K562 (cell line): ENCODE results near the gene BAG2. TPM values are rescaled to one million over a fixed set of nuclear protein-coding genes. Genes with fewer than 3 reads are reported as not detected.
A peak's percentile ranks its signal among the peaks of the same experiment; 100 is the strongest.

ENCODE experiments used
- BACH1 ChIP-seq: fragments of 200-800 bp; sonication (Bioruptor generic); IDR thresholded peaks from 2 replicates; pipeline ENCODE4 v1.6.1; 2016; ENCODE audit warnings: missing genetic modification characterization, missing compliant biosample characterization
- CBX3 ChIP-seq, 2 experiments: IDR thresholded peaks; 1 replicate in 1 of 2; 2 replicates in 1 of 2; pipeline ENCODE4 v1.6.1; 2012; ENCODE audit warnings: inconsistent platforms in 2 of 2, low read length in 2 of 2, borderline replicate concordance in 1 of 2, control low read depth in 1 of 2
- CHD2 ChIP-seq: IDR thresholded peaks from 2 replicates; pipeline ENCODE4 v1.6.1; 2011; ENCODE audit warnings: low read depth, low read length
- FOXA3 ChIP-seq, 2 experiments: fragments of 450-650 bp in 1 of 2; sonication (generic) in 1 of 2; formaldehyde crosslinking; IDR thresholded peaks in 1 of 2; conservative IDR thresholded peaks in 1 of 2; 2 replicates each; pipeline versions ENCODE4 v1.4.0 to v1.8.0; 2020 to 2022; ENCODE audit warnings: mild to moderate bottlenecking in 2 of 2, missing genetic modification reagents in 1 of 2
- HEY1 ChIP-seq: fragments of 250-450 bp; sonication (Bioruptor Pico); IDR thresholded peaks from 2 replicates; pipeline ENCODE4 v1.5.0; 2020; ENCODE audit warnings: mild to moderate bottlenecking, moderate library complexity, borderline replicate concordance
- PHF21A ChIP-seq: fragments of 450-650 bp; IDR thresholded peaks from 2 replicates; pipeline ENCODE4 v1.6.1; 2017; ENCODE audit warnings: low read depth, borderline replicate concordance
- PPARD ChIP-seq: fragments of 250-450 bp; sonication (Bioruptor Pico); IDR thresholded peaks from 2 replicates; pipeline ENCODE4 v1.8.0; 2022; ENCODE audit warnings: inconsistent platforms, mild to moderate bottlenecking, moderate library complexity
- PTBP1 ChIP-seq: fragments of 200-400 bp; formaldehyde crosslinking; IDR thresholded peaks from 2 replicates; pipeline ENCODE4 v1.6.1; 2017; ENCODE audit warnings: low read depth, low read length
- SAFB ChIP-seq: fragments of 200-400 bp; formaldehyde crosslinking; IDR thresholded peaks from 2 replicates; pipeline ENCODE4 v1.6.1; 2017; ENCODE audit warnings: low read depth, low read length, borderline replicate concordance
- TAF15 ChIP-seq: fragments of 200-400 bp; formaldehyde crosslinking; IDR thresholded peaks from 2 replicates; pipeline ENCODE4 v1.6.1; 2017; ENCODE audit warnings: mild to moderate bottlenecking, low read depth, low read length, moderate library complexity
- XRCC4 ChIP-seq: IDR thresholded peaks from one replicate; pipeline ENCODE4 v1.6.1; 2011; ENCODE audit not compliant: insufficient read depth, insufficient read length; ENCODE audit errors: extremely low read depth
- ZC3H4 ChIP-seq: sonication (generic); formaldehyde crosslinking; IDR thresholded peaks from 2 replicates; pipeline ENCODE4 v1.9.0; 2021; ENCODE audit warnings: missing genetic modification reagents, borderline replicate concordance
- ZFP36 ChIP-seq: fragments of 150-350 bp; IDR thresholded peaks from 2 replicates; pipeline ENCODE4 v1.6.1; 2018; ENCODE audit warnings: low read length, low read depth; ENCODE audit not compliant: partially characterized antibody
- ZKSCAN3 ChIP-seq: fragments of 250-450 bp; sonication (Bioruptor Pico); IDR thresholded peaks from 2 replicates; pipeline ENCODE4 v1.4.0; 2020
- ZNF140 ChIP-seq: fragments of 250-450 bp; sonication (Bioruptor Pico); IDR thresholded peaks from 2 replicates; pipeline ENCODE4 v1.8.0; 2021; ENCODE audit warnings: moderate library complexity, mild to moderate bottlenecking, inconsistent platforms
- ZNF384 ChIP-seq: IDR thresholded peaks from 2 replicates; pipeline ENCODE4 v1.6.1; 2012; ENCODE audit warnings: low read depth, low read length, improper control_type of control experiment
- polyA plus RNA-seq, 8 experiments: library from polyadenylated mRNA; depleted of rRNA in 4 of 8; stranded (reverse) in 5 of 8; unstranded in 3 of 8; fragments of >200 nt; fragmentation: Nextera tagmentation in 2 of 8; fragmentation: Illumina TruSeq in 1 of 8; extraction: Ambion mirVana in 2 of 8; extraction: Trizol in 1 of 8; gene quantifications; 2 replicates each; pipeline versions ENCODE4 v1.2.1 to v1.2.3, GENCODE V29; 2011 to 2014; ENCODE audit warnings: inconsistent platforms in 1 of 8, missing spikeins in 1 of 8
- total RNA-seq, 7 experiments: library from RNA; depleted of rRNA in 6 of 7; stranded (reverse); fragments of >200 nt in 6 of 7; fragmentation: Illumina TruSeq in 2 of 7; extraction: Trizol in 2 of 7; gene quantifications; 2 replicates each; pipeline versions ENCODE4 v1.2.1 to v1.2.3, GENCODE V29; 2011 to 2021; ENCODE audit warnings: low replicate concordance in 1 of 7
- TF ChIP-seq, protein P1 (sequence below): sonication (generic); formaldehyde crosslinking; IDR thresholded peaks from 2 replicates; pipeline ENCODE4 v1.8.1; 2023; ENCODE audit warnings: mild to moderate bottlenecking, missing genetic modification reagents
- TF ChIP-seq, protein P2 (sequence below): sonication (generic); formaldehyde crosslinking; IDR thresholded peaks from 2 replicates; pipeline ENCODE4 v1.8.0; 2022; ENCODE audit warnings: mild to moderate bottlenecking, low read depth, missing genetic modification reagents
- TF ChIP-seq, protein P3 (sequence below): fragments of 250-450 bp; sonication (Bioruptor Pico); IDR thresholded peaks from 2 replicates; pipeline ENCODE4 v1.5.0; 2021; ENCODE audit warnings: mild to moderate bottlenecking, moderate library complexity

BAG2 gene
- total and polyA plus RNA-seq, 9 of the 15 experiments (the other 6 are each of a cell fraction or from before 2014, with no cell fraction given), result 12.8 to 20.7 (median 17.6) TPM

DNA sequence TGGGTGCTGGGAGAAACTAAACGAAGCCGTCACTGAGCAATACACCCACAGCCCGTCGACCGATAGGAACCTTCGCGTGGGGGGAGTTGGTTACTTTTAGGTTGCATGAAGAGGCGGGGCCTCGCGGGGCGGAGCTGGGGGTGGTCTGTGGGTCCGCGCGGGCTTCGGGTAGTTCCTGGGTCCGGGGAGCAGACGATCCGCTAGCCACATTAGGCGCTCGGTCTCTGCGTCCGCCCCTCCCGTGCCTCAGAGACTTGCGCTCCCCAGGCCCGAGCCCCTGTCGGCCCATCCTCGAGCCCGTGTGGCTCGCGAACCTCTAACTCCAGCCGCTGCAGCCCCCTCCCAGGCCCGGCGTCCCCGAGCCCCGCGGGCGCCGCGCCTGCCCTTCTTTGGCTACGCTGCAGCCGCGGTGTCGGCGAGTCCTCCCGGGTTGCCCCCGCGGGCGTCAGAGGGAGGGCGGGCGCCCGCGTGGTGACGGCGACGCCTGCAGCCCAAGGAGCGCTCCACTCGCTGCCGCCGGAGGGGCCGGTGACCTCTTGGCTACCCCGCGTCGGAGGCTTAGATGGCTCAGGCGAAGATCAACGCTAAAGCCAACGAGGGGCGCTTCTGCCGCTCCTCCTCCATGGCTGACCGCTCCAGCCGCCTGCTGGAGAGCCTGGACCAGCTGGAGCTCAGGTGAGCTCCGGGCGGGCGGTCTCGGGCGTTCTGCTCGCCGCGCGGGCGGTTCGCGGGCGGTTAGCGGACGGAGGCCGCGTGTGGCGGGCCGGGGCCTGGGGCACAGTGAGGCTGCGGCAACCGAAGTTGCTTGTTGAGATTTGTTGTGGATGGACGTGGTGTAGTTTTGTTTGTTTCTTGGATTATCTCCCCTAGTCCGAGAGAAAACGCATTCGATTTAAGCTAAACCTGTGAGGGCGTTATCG lies at the start of gene BAG2 (continued):
- TF ChIP-seq ZC3H4 (0 out of 2 replicates have a peak, but pooled peaks have one; percentile 70), HEY1 (CRISPR knock-in tag) (no peak), PPARD (CRISPR knock-in tag) (no peak), ZKSCAN3 (CRISPR knock-in tag) (no peak), PTBP1 (no peak), PHF21A (no peak), TAF15 (no peak), BACH1 (tag) (no peak; the same call in 1 of the 2 replicates), SAFB (peak; percentile 64; the same call in 1 of the 2 replicates), CHD2 (no peak; the same call in 1 of the 2 replicates), FOXA3 (CRISPR knock-in tag; conservative IDR thresholded peaks at IDR 0.05 in 1 of 2, IDR thresholded peaks at IDR 0.05 in 1 of 2) (no peak), CBX3 (IDR thresholded peaks at IDR 0.05; ENCODE audit: borderline replicate concordance in 1 of 2, low read length in 2 of 2) (no peak), XRCC4 (no peak), ZNF140 (CRISPR knock-in tag) (no peak), ZFP36 (peak; percentile 45), ZNF384 (no peak)
- TF ChIP-seq, protein P1, sequence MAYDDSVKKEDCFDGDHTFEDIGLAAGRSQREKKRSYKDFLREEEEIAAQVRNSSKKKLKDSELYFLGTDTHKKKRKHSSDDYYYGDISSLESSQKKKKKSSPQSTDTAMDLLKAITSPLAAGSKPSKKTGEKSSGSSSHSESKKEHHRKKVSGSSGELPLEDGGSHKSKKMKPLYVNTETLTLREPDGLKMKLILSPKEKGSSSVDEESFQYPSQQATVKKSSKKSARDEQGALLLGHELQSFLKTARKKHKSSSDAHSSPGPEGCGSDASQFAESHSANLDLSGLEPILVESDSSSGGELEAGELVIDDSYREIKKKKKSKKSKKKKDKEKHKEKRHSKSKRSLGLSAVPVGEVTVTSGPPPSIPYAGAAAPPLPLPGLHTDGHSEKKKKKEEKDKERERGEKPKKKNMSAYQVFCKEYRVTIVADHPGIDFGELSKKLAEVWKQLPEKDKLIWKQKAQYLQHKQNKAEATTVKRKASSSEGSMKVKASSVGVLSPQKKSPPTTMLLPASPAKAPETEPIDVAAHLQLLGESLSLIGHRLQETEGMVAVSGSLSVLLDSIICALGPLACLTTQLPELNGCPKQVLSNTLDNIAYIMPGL (CRISPR knock-in tag), result peak; percentile 86; the same call in 1 of the 2 replicates
- TF ChIP-seq, protein P2, sequence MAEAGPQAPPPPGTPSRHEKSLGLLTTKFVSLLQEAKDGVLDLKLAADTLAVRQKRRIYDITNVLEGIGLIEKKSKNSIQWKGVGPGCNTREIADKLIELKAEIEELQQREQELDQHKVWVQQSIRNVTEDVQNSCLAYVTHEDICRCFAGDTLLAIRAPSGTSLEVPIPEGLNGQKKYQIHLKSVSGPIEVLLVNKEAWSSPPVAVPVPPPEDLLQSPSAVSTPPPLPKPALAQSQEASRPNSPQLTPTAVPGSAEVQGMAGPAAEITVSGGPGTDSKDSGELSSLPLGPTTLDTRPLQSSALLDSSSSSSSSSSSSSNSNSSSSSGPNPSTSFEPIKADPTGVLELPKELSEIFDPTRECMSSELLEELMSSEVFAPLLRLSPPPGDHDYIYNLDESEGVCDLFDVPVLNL (CRISPR knock-in tag), result no peak
- TF ChIP-seq, protein P3, sequence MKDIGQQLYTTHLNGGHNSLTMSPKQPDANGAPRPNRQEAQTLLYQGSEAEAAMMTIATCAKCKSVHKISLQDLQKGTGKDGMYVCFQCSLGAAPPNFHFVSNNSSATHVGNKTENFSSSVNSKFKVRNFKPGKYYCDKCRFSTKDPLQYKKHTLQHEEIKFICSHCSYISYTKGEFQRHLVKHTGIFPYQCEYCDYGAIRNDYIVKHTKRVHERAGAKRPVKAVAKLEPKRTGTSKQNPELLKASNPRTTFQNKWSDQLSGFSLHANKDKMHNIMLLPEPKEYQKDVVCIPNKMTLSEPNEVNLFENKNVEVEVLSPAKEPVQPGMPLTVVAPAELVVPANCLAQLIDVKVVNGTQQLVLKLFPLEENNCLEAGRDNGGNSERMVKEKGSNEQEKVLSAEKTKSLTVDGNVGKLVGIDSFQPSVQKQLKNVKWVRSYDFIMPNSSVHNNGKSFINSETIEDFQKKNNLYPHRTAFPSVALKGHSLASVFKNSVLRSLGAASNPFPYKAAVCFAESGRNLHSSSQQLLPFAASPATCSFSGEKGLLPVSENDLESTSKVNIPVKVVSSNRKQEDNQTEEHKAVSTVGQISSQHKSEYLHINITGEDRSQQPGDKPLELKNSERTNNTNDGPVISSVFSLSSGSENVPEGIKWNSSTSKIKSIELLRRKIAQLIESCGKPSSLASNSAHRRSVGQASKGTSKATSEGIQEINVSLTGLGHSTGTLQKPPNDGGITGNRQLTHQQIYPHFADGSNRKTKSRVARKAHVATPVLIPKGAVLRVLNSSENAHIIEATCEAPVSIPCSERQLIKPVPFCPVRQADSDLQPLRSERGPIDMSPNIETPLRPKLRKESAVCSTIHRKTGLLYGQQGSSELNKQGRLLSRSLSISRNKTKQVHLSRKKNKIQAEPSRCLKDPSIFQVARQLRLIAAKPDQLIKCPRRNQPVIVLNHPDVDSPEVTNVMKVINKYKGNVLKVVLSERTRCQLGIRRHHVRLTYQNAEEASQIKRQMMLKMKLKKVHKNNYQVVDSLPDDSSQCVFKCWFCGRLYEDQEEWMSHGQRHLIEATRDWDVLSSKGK (CRISPR knock-in tag), result no peak
